K562 (cell line): Measurements from ENCODE around the gene ARID3A. TPM values are rescaled to one million over a fixed set of nuclear protein-coding genes. Genes with fewer than 3 reads are reported as not detected.

Source experiments
- ADNP ChIP-seq: fragments of 200-800 bp; sonication (Bioruptor generic); IDR thresholded peaks from 2 replicates; pipeline ENCODE4 v1.6.1; 2016; ENCODE audit warnings: missing genetic modification characterization, missing compliant biosample characterization
- ATF1 ChIP-seq, 2 experiments: fragments of 450-650 bp in 1 of 2; IDR thresholded peaks; 2 replicates each; pipeline ENCODE4 v1.6.1; 2016; ENCODE audit warnings: missing compliant biosample characterization in 1 of 2, missing genetic modification characterization in 1 of 2
- BMI1 ChIP-seq: fragments of 150-350 bp; IDR thresholded peaks from 2 replicates; pipeline ENCODE4 v1.6.1; 2014; ENCODE audit warnings: low read length
- CHCHD3 ChIP-seq: fragments of 250-450 bp; sonication (Bioruptor Pico); IDR thresholded peaks from 2 replicates; pipeline ENCODE4 v2.1.2; 2022; ENCODE audit warnings: mild to moderate bottlenecking
- CREB5 ChIP-seq: fragments of 250-450 bp; sonication (Bioruptor Pico); IDR thresholded peaks from 2 replicates; pipeline ENCODE4 v1.5.0; 2020; ENCODE audit warnings: mild to moderate bottlenecking
- CREM ChIP-seq: IDR thresholded peaks from 2 replicates; pipeline ENCODE4 v1.6.1; 2014; ENCODE audit warnings: antibody characterized with exemption, low read depth
- GATAD2B ChIP-seq: fragments of 450-650 bp; IDR thresholded peaks from 2 replicates; pipeline ENCODE4 v1.6.1; 2017; ENCODE audit warnings: mild to moderate bottlenecking, borderline replicate concordance
- MCM3 ChIP-seq: fragments of 450-650 bp; IDR thresholded peaks from 2 replicates; pipeline ENCODE4 v1.6.1; 2016
- NR2C1 ChIP-seq, 2 experiments: fragments of 450-650 bp; IDR thresholded peaks; 2 replicates each; pipeline ENCODE4 v1.6.1; 2017; ENCODE audit warnings: mild to moderate bottlenecking in 2 of 2, antibody characterized with exemption in 1 of 2, inconsistent platforms in 1 of 2, missing compliant biosample characterization in 1 of 2, missing genetic modification characterization in 1 of 2
- PHB ChIP-seq: fragments of 250-450 bp; sonication (Bioruptor Pico); IDR thresholded peaks from 2 replicates; pipeline ENCODE4 v1.5.0; 2021
- SP1 ChIP-seq: sonication (generic); formaldehyde crosslinking; IDR thresholded peaks from 2 replicates; pipeline ENCODE4 v1.8.1; 2022; ENCODE audit warnings: mild to moderate bottlenecking, missing genetic modification reagents
- ZBTB33 ChIP-seq: sonication (generic); formaldehyde crosslinking; IDR thresholded peaks from 2 replicates; pipeline ENCODE4 v1.8.1; 2023; ENCODE audit warnings: mild to moderate bottlenecking, missing genetic modification reagents
- ZKSCAN1 ChIP-seq: fragments of 150-350 bp; IDR thresholded peaks from 2 replicates; pipeline ENCODE4 v1.6.1; 2016; ENCODE audit warnings: low read depth, low read length
- ZNF274 ChIP-seq: IDR thresholded peaks from 2 replicates; pipeline ENCODE4 v1.6.1; 2011; ENCODE audit warnings: low read depth, mild to moderate bottlenecking, low read length, moderate library complexity, borderline replicate concordance
- ZNF583 ChIP-seq: fragments of 250-450 bp; sonication (Bioruptor Pico); IDR thresholded peaks from 2 replicates; pipeline ENCODE4 v1.4.0; 2020
- polyA plus RNA-seq, 8 experiments: library from polyadenylated mRNA; depleted of rRNA in 4 of 8; stranded (reverse) in 5 of 8; unstranded in 3 of 8; fragments of >200 nt; fragmentation: Nextera tagmentation in 2 of 8; fragmentation: Illumina TruSeq in 1 of 8; extraction: Ambion mirVana in 2 of 8; extraction: Trizol in 1 of 8; gene quantifications; 2 replicates each; pipeline versions ENCODE4 v1.2.1 to v1.2.3, GENCODE V29; 2011 to 2014; ENCODE audit warnings: inconsistent platforms in 1 of 8, missing spikeins in 1 of 8
- total RNA-seq, 7 experiments: library from RNA; depleted of rRNA in 6 of 7; stranded (reverse); fragments of >200 nt in 6 of 7; fragmentation: Illumina TruSeq in 2 of 7; extraction: Trizol in 2 of 7; gene quantifications; 2 replicates each; pipeline versions ENCODE4 v1.2.1 to v1.2.3, GENCODE V29; 2011 to 2021; ENCODE audit warnings: low replicate concordance in 1 of 7
- TF ChIP-seq, protein P1 (sequence below), 2 experiments: fragments of 200-800 bp in 1 of 2; sonication (Bioruptor generic) in 1 of 2; sonication (generic) in 1 of 2; formaldehyde crosslinking in 1 of 2; IDR thresholded peaks in 1 of 2; conservative IDR thresholded peaks in 1 of 2; 2 replicates each; pipeline versions ENCODE4 v1.5.0 to v1.6.1; 2016 to 2020; ENCODE audit warnings: missing compliant biosample characterization in 1 of 2, missing genetic modification characterization in 1 of 2, missing genetic modification reagents in 1 of 2
- TF ChIP-seq, protein P2 (sequence below): sonication (generic); formaldehyde crosslinking; IDR thresholded peaks from 2 replicates; pipeline ENCODE4 v1.8.1; 2023; ENCODE audit warnings: mild to moderate bottlenecking, missing genetic modification reagents, moderate library complexity

ARID3A gene
- total and polyA plus RNA-seq, 9 of the 15 experiments (the other 6 are each of a cell fraction or from before 2014, with no cell fraction given): 1.4 to 118 (median 31.2) TPM

GRCh38 chr19:982567-983170 is 56.8 kb downstream of the ARID3A start (continued):
- TF ChIP-seq ZBTB33 (CRISPR knock-in tag) (peak; percentile 79), PHB (CRISPR knock-in tag) (no peak), ATF1 (CRISPR knock-in tag; IDR thresholded peaks at IDR 0.05) (no peak), ATF1 (tag; IDR thresholded peaks at IDR 0.05) (0 out of 2 replicates have a peak, but pooled peaks have one; percentile 34), ZNF274 (no peak), CREB5 (CRISPR knock-in tag) (no peak), ZKSCAN1 (0 out of 2 replicates have a peak, but pooled peaks have one; percentile 37), CHCHD3 (no peak), ZNF583 (CRISPR knock-in tag) (0 out of 2 replicates have a peak, but pooled peaks have one; percentile 43), SP1 (CRISPR knock-in tag) (peak; percentile 54), NR2C1 (IDR thresholded peaks at IDR 0.05) (no peak), NR2C1 (tag; IDR thresholded peaks at IDR 0.05) (no peak), GATAD2B (peak; percentile 98), ADNP (0 out of 2 replicates have a peak, but pooled peaks have one; percentile 37), BMI1 (no peak), CREM (0 out of 2 replicates have a peak, but pooled peaks have one; percentile 33), MCM3 (no peak)
- TF ChIP-seq, protein P1, sequence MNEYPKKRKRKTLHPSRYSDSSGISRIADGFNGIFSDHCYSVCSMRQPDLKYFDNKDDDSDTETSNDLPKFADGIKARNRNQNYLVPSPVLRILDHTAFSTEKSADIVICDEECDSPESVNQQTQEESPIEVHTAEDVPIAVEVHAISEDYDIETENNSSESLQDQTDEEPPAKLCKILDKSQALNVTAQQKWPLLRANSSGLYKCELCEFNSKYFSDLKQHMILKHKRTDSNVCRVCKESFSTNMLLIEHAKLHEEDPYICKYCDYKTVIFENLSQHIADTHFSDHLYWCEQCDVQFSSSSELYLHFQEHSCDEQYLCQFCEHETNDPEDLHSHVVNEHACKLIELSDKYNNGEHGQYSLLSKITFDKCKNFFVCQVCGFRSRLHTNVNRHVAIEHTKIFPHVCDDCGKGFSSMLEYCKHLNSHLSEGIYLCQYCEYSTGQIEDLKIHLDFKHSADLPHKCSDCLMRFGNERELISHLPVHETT (CRISPR knock-in tag; conservative IDR thresholded peaks at IDR 0.05 in 1 of 2, IDR thresholded peaks at IDR 0.05 in 1 of 2): peak in 1 of 2 experiments; percentile 46; a peak in 2 of 4 replicates
- TF ChIP-seq, protein P2, sequence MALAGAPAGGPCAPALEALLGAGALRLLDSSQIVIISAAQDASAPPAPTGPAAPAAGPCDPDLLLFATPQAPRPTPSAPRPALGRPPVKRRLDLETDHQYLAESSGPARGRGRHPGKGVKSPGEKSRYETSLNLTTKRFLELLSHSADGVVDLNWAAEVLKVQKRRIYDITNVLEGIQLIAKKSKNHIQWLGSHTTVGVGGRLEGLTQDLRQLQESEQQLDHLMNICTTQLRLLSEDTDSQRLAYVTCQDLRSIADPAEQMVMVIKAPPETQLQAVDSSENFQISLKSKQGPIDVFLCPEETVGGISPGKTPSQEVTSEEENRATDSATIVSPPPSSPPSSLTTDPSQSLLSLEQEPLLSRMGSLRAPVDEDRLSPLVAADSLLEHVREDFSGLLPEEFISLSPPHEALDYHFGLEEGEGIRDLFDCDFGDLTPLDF: 0 out of 2 replicates have a peak, but pooled peaks have one; percentile 51
